GM12878 (cell line): ENCODE results near the gene CHEK1. TPM values are rescaled to one million over a fixed set of nuclear protein-coding genes. Genes with fewer than 3 reads are reported as not detected.

Source experiments
- ATAC-seq: fragments of 200-7000 bp; cut with Tn5 transposase; 3 replicates; pipeline ENCODE4 v1.9.1; 2020; ENCODE audit warnings: mild to moderate bottlenecking, moderate library complexity
- BruUV-seq: library from RNA; stranded (reverse); fragments of 400-500 nt; replicated peaks from 2 replicates; lab custom pipeline; 2021; lab: Mats Ljungman, UMichigan
- CTCF ChIA-PET: fragments of 300-600 bp; sonication (Branson Sonifier 250); formaldehyde crosslinking; extraction: SDS; loops from one replicate; lab custom pipeline; 2021; ENCODE audit warnings: inconsistent platforms; lab: Yijun Ruan, JAX
- POLR2A ChIA-PET: fragments of 350-600 bp; formaldehyde crosslinking; extraction: SDS; loops from one replicate; lab custom pipeline; 2021; ENCODE audit warnings: inconsistent platforms; lab: Charles Lee
- RAD21 ChIA-PET: fragments of 300-600 bp; sonication (Branson Sonifier 250); formaldehyde crosslinking; loops from one replicate; lab custom pipeline; 2023; ENCODE audit warnings: antibody characterized with exemption; ENCODE audit not compliant: unreplicated experiment; lab: Charles Lee
- SMC1A ChIA-PET: fragments of 300-600 bp; sonication (Branson Sonifier 250); formaldehyde crosslinking; loops from one replicate; lab custom pipeline; 2023; ENCODE audit not compliant: unreplicated experiment, uncharacterized antibody; lab: Charles Lee
- DNase-seq: peaks from one replicate; pipeline ENCODE4 v3.0.0-alpha.2; 2011; ENCODE audit warnings: low read depth, low spot score
- FAIRE-seq: peaks from 3 replicates; lab custom pipeline; 2011; peaks lifted over from hg19 to GRCh38; lab: Jason Lieb, UNC
- H2AFZ ChIP-seq: 2 replicates; pipeline ENCODE4 v1.6.0; 2011; ENCODE audit warnings: low read depth, low read length, control low read depth; ENCODE audit not compliant: control insufficient read depth
- H3K27ac ChIP-seq: 2 replicates; pipeline ENCODE4 v1.5.1; 2011; ENCODE audit warnings: control low read depth; ENCODE audit not compliant: control insufficient read depth, insufficient read depth
- H3K27me3 ChIP-seq, 2 experiments: replicated peaks in 1 of 2; 2 replicates each; pipeline versions ENCODE4 v1.6.0 to v1.6.1; 2011; ENCODE audit warnings: low read length in 1 of 2; ENCODE audit not compliant: control insufficient read depth in 2 of 2, insufficient read depth in 2 of 2
- H3K36me3 ChIP-seq, 2 experiments: 2 replicates each; pipeline ENCODE4 v1.5.1; 2011; ENCODE audit warnings: low read length in 1 of 2; ENCODE audit not compliant: control insufficient read depth in 2 of 2, insufficient read depth in 2 of 2
- H3K4me1 ChIP-seq: 2 replicates; pipeline ENCODE4 v1.6.1; 2011; ENCODE audit warnings: mild to moderate bottlenecking, low read length, moderate library complexity, mixed read lengths; ENCODE audit not compliant: control insufficient read depth, insufficient read depth
- H3K4me2 ChIP-seq: 2 replicates; pipeline ENCODE4 v1.6.0; 2011; ENCODE audit warnings: control low read depth; ENCODE audit not compliant: control insufficient read depth, insufficient read depth
- H3K4me3 ChIP-seq: fragments of 200-600 bp; sonication (generic); 2 replicates; pipeline ENCODE4 v1.5.1; 2016
- H3K79me2 ChIP-seq: 2 replicates; pipeline ENCODE4 v1.6.0; 2011; ENCODE audit warnings: low read length; ENCODE audit not compliant: control insufficient read depth, insufficient read depth
- H3K9ac ChIP-seq: 2 replicates; pipeline ENCODE4 v1.8.0; 2011; ENCODE audit warnings: low read length, control low read depth, mixed read lengths; ENCODE audit not compliant: control insufficient read depth, insufficient read depth
- H3K9me3 ChIP-seq: replicated peaks from 3 replicates; pipeline ENCODE4 v1.5.1; 2011; ENCODE audit warnings: mild to moderate bottlenecking, low read length; ENCODE audit not compliant: control insufficient read depth, insufficient read depth
- H4K20me1 ChIP-seq: 2 replicates; pipeline ENCODE4 v1.6.0; 2011; ENCODE audit not compliant: control insufficient read depth, insufficient read depth
- BCL3 ChIP-seq: IDR thresholded peaks from 2 replicates; pipeline ENCODE4 v1.6.1; 2011; ENCODE audit warnings: borderline replicate concordance, low read depth, mild to moderate bottlenecking, moderate library complexity, low read length; ENCODE audit not compliant: insufficient read depth, poor library complexity, severe bottlenecking
- CREM ChIP-seq: IDR thresholded peaks from 2 replicates; pipeline ENCODE4 v1.6.1; 2014; ENCODE audit warnings: antibody characterized with exemption, low read depth
- FOS ChIP-seq: IDR thresholded peaks from 3 replicates; pipeline ENCODE4 v1.6.1; 2011; ENCODE audit warnings: borderline replicate concordance; ENCODE audit not compliant: insufficient read length; ENCODE audit errors: extremely low read depth
- NR2F1 ChIP-seq: fragments of 450-650 bp; conservative IDR thresholded peaks from 2 replicates; pipeline ENCODE4 v1.6.1; 2017; ENCODE audit warnings: mild to moderate bottlenecking
- RBBP5 ChIP-seq: fragments of 200-600 bp; sonication (generic); conservative IDR thresholded peaks from 2 replicates; pipeline ENCODE4 v1.6.1; 2016
- SMARCA5 ChIP-seq: fragments of 450-650 bp; IDR thresholded peaks from 2 replicates; pipeline ENCODE4 v1.6.1; 2017; ENCODE audit warnings: mild to moderate bottlenecking
- SP1 ChIP-seq: IDR thresholded peaks from one replicate; pipeline ENCODE4 v1.6.1; 2011; ENCODE audit warnings: low read depth, low read length
- SUPT20H ChIP-seq: IDR thresholded peaks from 2 replicates; pipeline ENCODE4 v1.6.1; 2011; ENCODE audit warnings: low read depth, mild to moderate bottlenecking, low read length, moderate library complexity, borderline replicate concordance; ENCODE audit not compliant: control insufficient read depth
- TCF7 ChIP-seq: IDR thresholded peaks from 2 replicates; pipeline ENCODE4 v1.6.1; 2014; ENCODE audit warnings: antibody characterized with exemption, borderline replicate concordance
- ZNF274 ChIP-seq: IDR thresholded peaks from one replicate; pipeline ENCODE4 v1.8.0; 2011; ENCODE audit not compliant: insufficient read length, insufficient read depth
- ZNF592 ChIP-seq: fragments of 450-650 bp; IDR thresholded peaks from 2 replicates; pipeline ENCODE4 v1.6.1; 2017; ENCODE audit warnings: mild to moderate bottlenecking, moderate library complexity
- WGBS: methylation state at CpG from one replicate; pipeline ENCODE4 v1.1.6; 2016; ENCODE audit warnings: low lambda C conversion rate; ENCODE audit not compliant: insufficient replicate concordance, insufficient coverage; ENCODE audit errors: missing lambda C conversion rate; 5-methylcytosine and 5-hydroxymethylcytosine counted together
- in situ Hi-C: fragments of 300-500 bp; cut with MboI; formaldehyde crosslinking; loops from 9 replicates; pipeline ENCODE4 v1.14.3; 2018; ENCODE audit warnings: mixed read lengths
- intact Hi-C: fragments of 100-400 bp; cut with micrococcal nuclease; formaldehyde crosslinking; loops from one replicate; pipeline ENCODE4 v1.14.2; 2022; ENCODE audit not compliant: unreplicated experiment
- polyA plus RNA-seq, 11 experiments: library from polyadenylated mRNA; depleted of rRNA in 4 of 11; unstranded in 6 of 11; stranded (reverse) in 5 of 11; fragments of >200 nt; fragmentation: Nextera tagmentation in 4 of 11; fragmentation: Illumina TruSeq in 1 of 11; extraction: Ambion mirVana in 4 of 11; extraction: Trizol in 1 of 11; gene quantifications; 1 replicate in 1 of 11; 2 replicates in 10 of 11; pipeline versions ENCODE4 v1.2.1 to v1.2.3, GENCODE V29; 2011 to 2016; ENCODE audit warnings: inconsistent platforms in 2 of 11, missing spikeins in 2 of 11, low read depth in 1 of 11
- total RNA-seq, 4 experiments: library from RNA; depleted of rRNA in 3 of 4; stranded (reverse); fragments of >200 nt in 3 of 4; fragmentation: Illumina TruSeq in 1 of 4; extraction: Trizol in 1 of 4; gene quantifications; 2 replicates each; pipeline versions ENCODE4 v1.2.1 to v1.2.3, GENCODE V29; 2013 to 2021

Gene CHEK1
- total and polyA plus RNA-seq, 10 of the 15 experiments (the other 5 are each of a cell fraction or from before 2014, with no cell fraction given): 42.1 to 72.9 (median 65.6) TPM

GRCh38 chr11:125674210-125674609 lies 49.2 kb downstream of the CHEK1 start:
- Histone ChIP-seq H3K27me3 (no peaks in the 10 kb centered on the region), H3K4me3 (no peak overlapping the region), H3K9me3 (no peaks in the 10 kb centered on the region), H3K4me1 (no peaks in the 10 kb centered on the region), H4K20me1 (no peaks in the 10 kb centered on the region), H3K27ac (no peak overlapping the region), H3K9ac (no peak overlapping the region), H2AFZ (no peak overlapping the region), H3K79me2 (no peaks in the 10 kb centered on the region), H3K36me3 (peaks cover 5 to 9% of the 10 kb centered on the region in 2 experiments), H3K4me2 (no peak overlapping the region)
- ChIA-PET SMC1A (no interaction called here), RAD21 (no interaction called here), POLR2A (interaction anchor here (1.1 kb wide), 1 partner anchor 9 kb away, joined by 3 read pairs; no protein-coding TSS in a partner anchor), CTCF (no interaction called here)
- ATAC-seq (no peak), DNase-seq (no peak), FAIRE-seq (no peak)
- TF ChIP-seq RBBP5 (no peak), SMARCA5 (no peak), TCF7 (no peak), BCL3 (no peak), ZNF274 (no peak)
- intact Hi-C loops (no loop called here), in situ Hi-C loops (no loop called here)
- 100% methylated on average over 2 of the region's 2 CpGs for WGBS
- no TSS peak for BruUV-seq

- Histone ChIP-seq H3K9me3 (no peaks in the 10 kb centered on the region), H3K79me2 (no peaks in the 10 kb centered on the region), H3K4me3 (no peak overlapping the region), H3K36me3 (peaks cover 5 to 7% of the 10 kb centered on the region in 2 experiments), H3K27me3 (no peaks in the 10 kb centered on the region), H3K27ac (no peak overlapping the region), H2AFZ (no peak overlapping the region), H4K20me1 (no peaks in the 10 kb centered on the region), H3K9ac (no peak overlapping the region), H3K4me1 (no peaks in the 10 kb centered on the region), H3K4me2 (no peak overlapping the region)
- RAD21 ChIA-PET: no interaction called here
- WGBS: 100% methylated on average over 2 of the region's 2 CpGs
- intact Hi-C loops (no loop called here), in situ Hi-C loops (no loop called here)
- no TSS peak for BruUV-seq
- ATAC-seq (no peak), FAIRE-seq (no peak), DNase-seq (no peak)
- TF ChIP-seq NR2F1 (no peak), SUPT20H (no peak), ZNF592 (no peak), SP1 (no peak), FOS (no peak), CREM (no peak)
- SMC1A ChIA-PET: no interaction called here
- POLR2A ChIA-PET: interaction anchor here (1.1 kb wide), 1 partner anchor 8 kb away, joined by 3 read pairs; no protein-coding TSS in a partner anchor
- CTCF ChIA-PET: no interaction called here
Measured at GRCh38 chr11:125675196-125675595, 50.2 kb downstream of the CHEK1 start.
